ENCODE data around the gene LIPG. TPM values are rescaled to one million over a fixed set of nuclear protein-coding genes. Genes with fewer than 3 reads are reported as not detected.
A peak's percentile ranks its signal among the peaks of the same experiment; 100 is the strongest.
"Not testable (repeated sequence)": the region's sequence is repeated elsewhere in the genome, so short reads cannot be mapped to it uniquely, and the experiment has no call there.

Gene LIPG
- total and polyA plus RNA-seq, 2 of the 13 experiments (the other 11 are each of a cell fraction or from before 2014, with no cell fraction given) = 0.96 to 10.8 TPM

DNA sequence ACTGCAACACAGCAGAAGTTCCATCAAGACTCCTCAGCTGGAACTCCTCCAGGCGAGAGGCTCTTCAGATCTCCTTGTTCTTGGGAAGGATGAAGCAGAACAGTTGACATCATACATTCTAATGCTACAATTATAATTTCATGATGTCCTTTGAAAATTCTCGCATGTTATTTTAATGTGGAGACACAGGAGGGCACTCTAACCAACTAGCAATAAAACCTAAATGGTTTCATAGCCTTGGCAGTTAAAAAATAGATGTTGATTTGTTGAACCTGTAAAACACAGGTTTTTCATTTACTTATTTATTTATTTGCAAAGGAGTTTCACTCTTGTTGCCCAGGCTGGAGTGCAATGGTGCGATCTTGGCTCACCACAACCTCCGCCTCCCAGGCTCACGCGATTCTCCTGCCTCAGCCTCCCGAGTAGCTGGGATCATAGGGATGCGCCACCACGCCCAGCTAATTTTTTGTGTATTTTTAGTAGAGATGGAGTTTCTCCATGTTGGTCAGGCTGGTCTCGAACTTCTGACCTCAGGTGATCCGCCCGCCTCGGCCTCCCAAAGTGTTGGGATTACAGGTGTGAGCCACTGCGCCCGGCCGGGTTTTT, 2.4 kb upstream of the LIPG start:
- FAIRE-seq = peak; percentile 77
- in situ Hi-C loops (cut with HindIII; ENCODE audit: extremely low pct_ligation_motif_present, low pct_unique_long_range_greater_than_20kb); BruUV-seq (replicated peaks); H4K20me1 ChIP-seq (ENCODE audit: insufficient read depth, low read length); H2AFZ ChIP-seq (ENCODE audit: low read length); H3K9me3 ChIP-seq (ENCODE audit: low read length); H3K4me2 ChIP-seq (ENCODE audit: low read depth, low read length); H3K36me3 ChIP-seq (replicated peaks in 1 of 2; ENCODE audit: control insufficient read depth in 1 of 2, insufficient read depth in 2 of 2, low read length in 2 of 2); H3K4me3 ChIP-seq (replicated peaks in 1 of 3; ENCODE audit: insufficient read depth in 1 of 3, low read depth in 2 of 3, low read length in 3 of 3); DNase-seq (ENCODE audit: low spot score); POLR2A ChIA-PET; H3K27ac ChIP-seq (ENCODE audit: extremely low read length, insufficient read depth, low read length); H3K79me2 ChIP-seq (ENCODE audit: insufficient read depth, low read length); H3K9ac ChIP-seq (ENCODE audit: insufficient read depth, low read depth, low read length); ATAC-seq: not testable (repeated sequence)
- Histone ChIP-seq H3K27me3 (ENCODE audit: control insufficient read depth in 1 of 2, insufficient read depth in 2 of 2, low read length in 2 of 2) (peaks cover 16 to 37% of the 10 kb centered on the region in 2 experiments), H3K4me1 (ENCODE audit: insufficient read depth, low read length) (peaks cover 45% of the 10 kb centered on the region)
- TF ChIP-seq STAG1 (CRISPR knock-in tag; IDR thresholded peaks at IDR 0.05) (peak; percentile 75), RAD21 (CRISPR knock-in tag; IDR thresholded peaks at IDR 0.05) (peak; percentile 36; the same call in 1 of the 2 replicates), SMC3 (IDR thresholded peaks at IDR 0.05; ENCODE audit: low read length) (peak; percentile 73)
- TF ChIP-seq, protein P1, sequence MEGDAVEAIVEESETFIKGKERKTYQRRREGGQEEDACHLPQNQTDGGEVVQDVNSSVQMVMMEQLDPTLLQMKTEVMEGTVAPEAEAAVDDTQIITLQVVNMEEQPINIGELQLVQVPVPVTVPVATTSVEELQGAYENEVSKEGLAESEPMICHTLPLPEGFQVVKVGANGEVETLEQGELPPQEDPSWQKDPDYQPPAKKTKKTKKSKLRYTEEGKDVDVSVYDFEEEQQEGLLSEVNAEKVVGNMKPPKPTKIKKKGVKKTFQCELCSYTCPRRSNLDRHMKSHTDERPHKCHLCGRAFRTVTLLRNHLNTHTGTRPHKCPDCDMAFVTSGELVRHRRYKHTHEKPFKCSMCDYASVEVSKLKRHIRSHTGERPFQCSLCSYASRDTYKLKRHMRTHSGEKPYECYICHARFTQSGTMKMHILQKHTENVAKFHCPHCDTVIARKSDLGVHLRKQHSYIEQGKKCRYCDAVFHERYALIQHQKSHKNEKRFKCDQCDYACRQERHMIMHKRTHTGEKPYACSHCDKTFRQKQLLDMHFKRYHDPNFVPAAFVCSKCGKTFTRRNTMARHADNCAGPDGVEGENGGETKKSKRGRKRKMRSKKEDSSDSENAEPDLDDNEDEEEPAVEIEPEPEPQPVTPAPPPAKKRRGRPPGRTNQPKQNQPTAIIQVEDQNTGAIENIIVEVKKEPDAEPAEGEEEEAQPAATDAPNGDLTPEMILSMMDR (CRISPR knock-in tag; IDR thresholded peaks at IDR 0.05) = peak; percentile 56
- 77% methylated on average over 16 of the region's 16 CpGs for WGBS (ENCODE audit: low lambda C conversion rate)
- CTCF ChIA-PET (ENCODE audit: low intra/inter-chr PET ratio, low total read pairs) = interaction anchor here (1.4 to 2.3 kb wide), 2 partner anchors 208 to 299 kb away, joined by 7 to 15 read pairs; no protein-coding TSS in a partner anchor
- intact Hi-C loops (cut with micrococcal nuclease; ENCODE audit: unreplicated experiment) = loop anchor here (1.0 kb wide), 2 partner anchors 209 to 299 kb away; no protein-coding TSS in a partner anchor

DNA sequence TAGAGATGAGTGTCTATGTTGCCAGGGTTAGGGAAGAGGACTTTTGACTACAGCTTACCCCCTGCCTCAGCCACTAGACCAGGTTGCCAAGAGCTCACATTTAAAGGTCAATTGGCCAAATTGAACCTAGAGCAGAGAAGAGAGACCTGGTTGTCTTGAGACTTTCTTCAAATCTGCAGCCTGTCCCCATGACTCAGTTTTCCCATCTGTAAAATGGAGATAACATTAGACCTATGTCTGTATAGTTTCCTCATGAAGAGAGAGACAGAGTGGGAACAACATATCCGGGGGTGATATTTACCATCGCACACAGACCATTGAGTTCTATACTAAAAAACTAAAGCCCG, 1.6 kb upstream of the LIPG start:
- no TSS peak for BruUV-seq (replicated peaks)
- 10% methylated on average over 3 of the region's 3 CpGs for WGBS (ENCODE audit: low lambda C conversion rate)
- H2AFZ ChIP-seq (ENCODE audit: low read length) = no peak overlapping the region
- in situ Hi-C loops (cut with HindIII; ENCODE audit: extremely low pct_ligation_motif_present, low pct_unique_long_range_greater_than_20kb) (loop anchor here (5.0 to 10.0 kb wide), 2 partner anchors 165 to 297 kb away; no protein-coding TSS in a partner anchor), intact Hi-C loops (cut with micrococcal nuclease; ENCODE audit: unreplicated experiment) (loop anchor here (2.0 kb wide), 1 partner anchor 171 kb away; no protein-coding TSS in a partner anchor)
- peak overlapping the region; percentile 73 for H3K4me2 ChIP-seq (ENCODE audit: low read depth, low read length)
- no peaks in the 10 kb centered on the region for H3K9me3 ChIP-seq (ENCODE audit: low read length)
- DNase-seq (ENCODE audit: low spot score) (no peak), FAIRE-seq (no peak), ATAC-seq (no peak)
- CTCF ChIA-PET (ENCODE audit: low intra/inter-chr PET ratio, low total read pairs) = interaction anchor here (2.3 kb wide), 1 partner anchor 299 kb away, joined by 15 read pairs; no protein-coding TSS in a partner anchor
- peak overlapping the region in 1 of 3 experiments; percentile 67; a peak in 2 of 6 replicates for H3K4me3 ChIP-seq (replicated peaks in 1 of 3; ENCODE audit: insufficient read depth in 1 of 3, low read depth in 2 of 3, low read length in 3 of 3)
- TF ChIP-seq ZMYM3 (CRISPR knock-in tag; IDR thresholded peaks at IDR 0.05) (peak; percentile 64; the same call in 1 of the 2 replicates), DRAP1 (CRISPR knock-in tag; IDR thresholded peaks at IDR 0.05) (no peak), SOX6 (IDR thresholded peaks at IDR 0.05) (no peak), SOX6 (CRISPR knock-in tag; IDR thresholded peaks at IDR 0.05) (no peak), NPAS2 (CRISPR knock-in tag; IDR thresholded peaks at IDR 0.05; ENCODE audit: borderline replicate concordance) (no peak), ZNF629 (CRISPR knock-in tag; conservative IDR thresholded peaks at IDR 0.05) (peak; percentile 93), SMC3 (IDR thresholded peaks at IDR 0.05; ENCODE audit: low read length) (peak; percentile 10; the same call in 1 of the 2 replicates)
- TF ChIP-seq, protein P2, sequence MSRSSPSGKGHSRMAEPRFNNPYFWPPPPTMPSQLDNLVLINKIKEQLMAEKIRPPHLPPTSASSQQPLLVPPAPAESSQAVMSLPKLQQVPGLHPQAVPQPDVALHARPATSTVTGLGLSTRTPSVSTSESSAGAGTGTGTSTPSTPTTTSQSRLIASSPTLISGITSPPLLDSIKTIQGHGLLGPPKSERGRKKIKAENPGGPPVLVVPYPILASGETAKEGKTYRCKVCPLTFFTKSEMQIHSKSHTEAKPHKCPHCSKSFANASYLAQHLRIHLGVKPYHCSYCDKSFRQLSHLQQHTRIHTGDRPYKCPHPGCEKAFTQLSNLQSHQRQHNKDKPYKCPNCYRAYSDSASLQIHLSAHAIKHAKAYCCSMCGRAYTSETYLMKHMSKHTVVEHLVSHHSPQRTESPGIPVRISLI (CRISPR knock-in tag; IDR thresholded peaks at IDR 0.05; ENCODE audit: borderline replicate concordance) = no peak
- H3K27ac ChIP-seq (ENCODE audit: extremely low read length, insufficient read depth, low read length) = no peak overlapping the region
- no peaks in the 10 kb centered on the region for H3K79me2 ChIP-seq (ENCODE audit: insufficient read depth, low read length)
- H4K20me1 ChIP-seq (ENCODE audit: insufficient read depth, low read length) = no peaks in the 10 kb centered on the region
- POLR2A ChIA-PET = no interaction called here
- peaks cover 45% of the 10 kb centered on the region for H3K4me1 ChIP-seq (ENCODE audit: insufficient read depth, low read length)
- no peaks in the 10 kb centered on the region for H3K36me3 ChIP-seq (replicated peaks in 1 of 2; ENCODE audit: control insufficient read depth in 1 of 2, insufficient read depth in 2 of 2, low read length in 2 of 2)
- H3K27me3 ChIP-seq (ENCODE audit: control insufficient read depth in 1 of 2, insufficient read depth in 2 of 2, low read length in 2 of 2) = peaks cover 16 to 37% of the 10 kb centered on the region in 2 experiments
- no peak overlapping the region for H3K9ac ChIP-seq (ENCODE audit: insufficient read depth, low read depth, low read length)
